ENCODE measurements around the gene LMAN1.

DNA sequence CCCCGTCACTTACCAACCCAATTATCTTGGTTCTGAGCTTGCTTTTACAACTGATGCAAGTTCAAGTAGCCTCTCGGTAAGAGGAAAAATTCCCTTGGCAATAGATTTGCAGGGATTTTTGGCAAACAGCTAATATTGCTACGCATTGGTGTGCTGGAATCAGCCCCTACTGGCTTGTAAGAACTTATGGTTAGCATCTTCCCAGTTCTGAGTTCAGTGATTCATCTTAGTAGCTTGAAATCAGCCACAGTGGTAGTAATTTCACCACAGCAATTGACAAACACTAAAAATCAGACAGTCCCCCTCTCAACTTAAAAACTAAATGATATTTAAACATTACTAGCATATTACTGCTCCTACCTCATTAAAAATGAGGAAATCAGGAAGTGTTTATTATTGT is 79.9 kb downstream of the LMAN1 start:
- TF ChIP-seq, protein P1, sequence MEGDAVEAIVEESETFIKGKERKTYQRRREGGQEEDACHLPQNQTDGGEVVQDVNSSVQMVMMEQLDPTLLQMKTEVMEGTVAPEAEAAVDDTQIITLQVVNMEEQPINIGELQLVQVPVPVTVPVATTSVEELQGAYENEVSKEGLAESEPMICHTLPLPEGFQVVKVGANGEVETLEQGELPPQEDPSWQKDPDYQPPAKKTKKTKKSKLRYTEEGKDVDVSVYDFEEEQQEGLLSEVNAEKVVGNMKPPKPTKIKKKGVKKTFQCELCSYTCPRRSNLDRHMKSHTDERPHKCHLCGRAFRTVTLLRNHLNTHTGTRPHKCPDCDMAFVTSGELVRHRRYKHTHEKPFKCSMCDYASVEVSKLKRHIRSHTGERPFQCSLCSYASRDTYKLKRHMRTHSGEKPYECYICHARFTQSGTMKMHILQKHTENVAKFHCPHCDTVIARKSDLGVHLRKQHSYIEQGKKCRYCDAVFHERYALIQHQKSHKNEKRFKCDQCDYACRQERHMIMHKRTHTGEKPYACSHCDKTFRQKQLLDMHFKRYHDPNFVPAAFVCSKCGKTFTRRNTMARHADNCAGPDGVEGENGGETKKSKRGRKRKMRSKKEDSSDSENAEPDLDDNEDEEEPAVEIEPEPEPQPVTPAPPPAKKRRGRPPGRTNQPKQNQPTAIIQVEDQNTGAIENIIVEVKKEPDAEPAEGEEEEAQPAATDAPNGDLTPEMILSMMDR (IDR thresholded peaks at IDR 0.05), result no peak
- TF ChIP-seq POLR2A (IDR thresholded peaks at IDR 0.05), result no peak

Data from thyroid gland (tissue), 4 donors.